GM12892 (cell line): ENCODE data around the gene CEP290.

Experiments
- DNase-seq: peaks from one replicate; pipeline ENCODE4 v3.0.0; 2011; ENCODE audit not compliant: insufficient read length
- FAIRE-seq: peaks from 2 replicates; lab custom pipeline; 2011; peaks lifted over from hg19 to GRCh38; lab: Jason Lieb, UNC
- POLR2A ChIP-seq: IDR thresholded peaks from 2 replicates; pipeline ENCODE4 v1.6.1; 2011; ENCODE audit warnings: low read depth, low read length, control low read depth
- POLR2AphosphoS5 ChIP-seq: IDR thresholded peaks from 2 replicates; pipeline ENCODE4 v1.6.1; 2011; ENCODE audit warnings: low read depth, low read length, control low read depth
- TAF1 ChIP-seq: IDR thresholded peaks from 2 replicates; pipeline ENCODE4 v1.6.1; 2011; ENCODE audit warnings: low read depth, mild to moderate bottlenecking, control low read depth, low read length, borderline replicate concordance

The CEP290 gene

DNA sequence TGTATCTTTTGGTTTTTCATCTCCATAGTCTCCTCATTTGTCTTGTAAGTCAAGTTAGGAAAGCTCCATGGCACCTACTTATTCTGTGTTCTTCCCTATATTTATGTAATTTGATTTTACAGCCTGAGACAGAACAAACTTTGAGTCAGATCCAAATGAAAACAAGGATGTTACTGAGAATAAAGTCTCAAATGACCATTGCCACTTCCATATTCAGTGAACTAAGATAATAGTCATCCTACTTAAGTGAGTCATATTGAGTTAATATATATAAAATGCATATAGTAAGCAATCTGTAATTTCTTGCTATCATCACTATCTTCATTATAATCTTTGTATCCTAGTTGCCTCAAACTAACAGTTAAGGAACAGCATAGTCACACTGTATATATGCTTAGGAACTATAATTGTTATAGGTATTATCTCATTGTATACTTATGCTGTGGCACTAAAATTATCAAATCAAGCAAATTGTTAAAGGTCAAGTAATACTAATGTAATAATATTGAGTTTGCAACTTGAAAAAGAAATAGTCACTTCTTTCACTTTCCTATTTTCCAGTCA is 31.0 kb upstream of the CEP290 start:
- DNase-seq (no peak), FAIRE-seq (no peak)

DNA sequence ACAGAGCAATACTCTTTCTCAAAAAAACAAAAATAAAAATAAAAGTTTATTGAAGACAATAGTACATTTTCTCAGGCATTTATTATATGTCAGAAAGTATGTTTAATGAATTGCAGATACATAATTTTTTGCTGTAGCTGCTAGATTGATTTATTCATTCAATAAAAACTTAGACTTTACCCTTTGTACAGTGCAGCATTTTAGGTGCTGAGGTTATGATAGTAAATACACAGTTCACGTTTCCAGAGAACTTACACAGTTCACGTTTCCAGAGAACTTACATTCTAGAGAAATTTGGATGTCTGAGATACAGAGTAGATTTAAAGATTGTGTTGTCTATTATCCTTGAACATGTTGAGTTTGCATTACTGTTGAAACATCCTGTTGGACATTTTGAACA is 25.5 kb upstream of the CEP290 start:
- DNase-seq = no peak
- TF ChIP-seq POLR2AphosphoS5 (no peak), TAF1 (no peak), POLR2A (no peak)
- no peak for FAIRE-seq

More for the DNA sequence above, 31.0 kb upstream of the CEP290 start:
- TF ChIP-seq TAF1 (no peak), POLR2A (no peak), POLR2AphosphoS5 (no peak)

DNA sequence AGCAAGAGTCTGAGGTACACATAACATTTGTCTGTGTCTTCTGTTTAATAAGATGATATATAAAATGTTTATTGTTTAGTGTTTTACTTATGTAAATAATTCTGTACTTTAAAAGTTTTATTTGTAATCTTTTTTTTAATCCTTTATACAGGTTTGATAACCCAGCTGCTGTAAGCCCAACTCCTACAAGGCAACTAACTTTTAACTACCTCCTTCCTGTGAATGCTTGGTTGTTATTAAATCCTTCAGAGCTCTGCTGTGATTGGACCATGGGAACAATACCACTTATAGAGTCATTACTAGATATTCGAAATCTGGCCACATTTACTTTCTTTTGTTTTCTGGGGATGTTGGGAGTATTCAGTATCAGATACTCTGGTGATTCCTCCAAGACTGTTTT is 24.3 kb upstream of the CEP290 start:
- TF ChIP-seq POLR2A (no peak), TAF1 (no peak), POLR2AphosphoS5 (no peak)
- DNase-seq = no peak
- FAIRE-seq = no peak

DNA sequence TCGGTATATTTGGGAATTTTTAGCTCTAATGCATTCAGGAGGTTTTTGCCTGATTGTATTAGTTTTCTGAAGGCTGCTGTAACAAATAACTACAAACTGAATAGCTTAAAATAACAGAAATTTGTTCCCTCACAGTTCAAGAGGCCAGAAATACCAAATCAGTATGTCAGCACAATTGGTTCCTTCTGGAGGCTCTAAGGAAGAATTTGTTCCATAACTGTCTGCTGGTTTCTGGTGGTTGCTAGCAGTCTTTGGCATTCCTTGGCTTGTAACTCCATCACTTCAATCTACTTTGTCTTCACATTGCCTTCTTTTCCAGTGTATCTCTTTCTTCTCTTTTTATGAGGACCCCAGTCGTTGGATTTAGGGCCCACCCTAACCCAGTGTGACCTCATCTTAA is 21.5 kb upstream of the CEP290 start:
- TF ChIP-seq POLR2AphosphoS5 (no peak), POLR2A (no peak), TAF1 (no peak)
- no peak for FAIRE-seq
- no peak for DNase-seq

DNA sequence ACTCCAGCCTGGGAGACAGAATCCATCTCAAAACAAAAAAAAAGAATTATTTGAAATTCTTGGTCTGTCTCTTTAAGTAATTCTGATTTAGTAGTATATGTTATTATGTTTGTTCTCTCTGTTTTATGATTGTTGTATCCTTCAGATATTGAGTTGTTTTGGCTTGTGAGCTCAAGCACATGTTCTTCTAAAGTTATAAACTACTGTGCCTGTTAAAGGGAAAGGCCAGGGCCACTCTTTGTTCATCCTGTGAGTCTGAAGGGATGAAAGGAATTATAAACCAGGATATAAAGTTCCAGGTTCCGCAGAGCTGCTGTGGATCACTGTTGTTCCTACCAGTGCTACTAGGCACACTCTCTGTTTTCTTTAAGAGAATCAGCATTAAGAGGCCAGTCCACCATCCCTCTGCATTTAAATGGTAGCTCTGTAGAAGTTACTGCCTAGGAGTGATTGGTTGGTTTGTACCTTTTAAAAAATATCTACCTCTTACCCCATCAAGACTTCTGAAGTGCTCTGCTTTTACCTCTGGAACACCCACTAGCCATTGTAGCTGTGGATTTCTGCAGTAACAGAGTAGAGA is 14.3 kb upstream of the CEP290 start:
- DNase-seq = no peak
- no peak for TF ChIP-seq TAF1
- TF ChIP-seq POLR2A = no peak
- FAIRE-seq = no peak

DNA sequence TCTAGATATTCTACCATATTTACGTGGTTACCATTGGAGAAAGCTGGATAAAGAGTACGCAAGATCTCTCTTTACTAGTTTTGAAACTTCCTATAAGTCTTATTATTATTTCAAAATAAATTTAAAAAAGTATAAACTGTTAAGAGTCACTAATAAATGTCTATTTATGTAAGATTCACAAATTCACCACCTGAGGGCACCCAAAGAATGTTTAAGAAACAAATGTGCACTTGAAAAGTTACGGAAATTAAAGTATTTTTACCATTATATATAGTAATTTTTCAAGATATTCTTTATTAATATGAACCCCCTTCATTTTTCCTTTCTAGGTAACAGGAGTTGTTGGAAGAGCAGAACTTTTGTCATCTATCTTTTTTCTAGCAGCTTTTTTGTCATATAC is 12.1 kb upstream of the CEP290 start:
- FAIRE-seq (no peak), DNase-seq (no peak)
- TF ChIP-seq POLR2A = no peak
- TF ChIP-seq TAF1 = no peak
- TF ChIP-seq POLR2AphosphoS5 = no peak

DNA sequence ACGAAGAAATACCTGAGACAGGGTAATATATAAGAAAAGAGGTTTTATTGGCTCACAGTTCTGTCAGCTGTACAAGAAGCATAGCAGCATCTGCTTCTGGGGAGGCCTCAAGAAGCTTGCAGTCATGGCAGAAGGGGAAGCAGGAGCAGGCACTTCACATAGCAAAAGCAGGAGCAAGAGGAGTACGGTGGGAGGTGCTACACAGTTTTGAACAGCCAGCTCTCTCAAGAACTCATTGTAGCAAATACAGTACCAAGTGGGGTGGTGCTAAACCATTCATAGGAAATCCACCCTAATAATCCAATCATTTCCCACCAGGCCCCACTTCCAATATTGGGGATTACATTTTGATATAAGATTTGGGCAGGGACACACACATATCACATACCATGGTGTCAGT is 8.2 kb upstream of the CEP290 start:
- TF ChIP-seq POLR2A = no peak
- TF ChIP-seq TAF1 = no peak
- no peak for TF ChIP-seq POLR2AphosphoS5
- no peak for FAIRE-seq
- DNase-seq = no peak

DNA sequence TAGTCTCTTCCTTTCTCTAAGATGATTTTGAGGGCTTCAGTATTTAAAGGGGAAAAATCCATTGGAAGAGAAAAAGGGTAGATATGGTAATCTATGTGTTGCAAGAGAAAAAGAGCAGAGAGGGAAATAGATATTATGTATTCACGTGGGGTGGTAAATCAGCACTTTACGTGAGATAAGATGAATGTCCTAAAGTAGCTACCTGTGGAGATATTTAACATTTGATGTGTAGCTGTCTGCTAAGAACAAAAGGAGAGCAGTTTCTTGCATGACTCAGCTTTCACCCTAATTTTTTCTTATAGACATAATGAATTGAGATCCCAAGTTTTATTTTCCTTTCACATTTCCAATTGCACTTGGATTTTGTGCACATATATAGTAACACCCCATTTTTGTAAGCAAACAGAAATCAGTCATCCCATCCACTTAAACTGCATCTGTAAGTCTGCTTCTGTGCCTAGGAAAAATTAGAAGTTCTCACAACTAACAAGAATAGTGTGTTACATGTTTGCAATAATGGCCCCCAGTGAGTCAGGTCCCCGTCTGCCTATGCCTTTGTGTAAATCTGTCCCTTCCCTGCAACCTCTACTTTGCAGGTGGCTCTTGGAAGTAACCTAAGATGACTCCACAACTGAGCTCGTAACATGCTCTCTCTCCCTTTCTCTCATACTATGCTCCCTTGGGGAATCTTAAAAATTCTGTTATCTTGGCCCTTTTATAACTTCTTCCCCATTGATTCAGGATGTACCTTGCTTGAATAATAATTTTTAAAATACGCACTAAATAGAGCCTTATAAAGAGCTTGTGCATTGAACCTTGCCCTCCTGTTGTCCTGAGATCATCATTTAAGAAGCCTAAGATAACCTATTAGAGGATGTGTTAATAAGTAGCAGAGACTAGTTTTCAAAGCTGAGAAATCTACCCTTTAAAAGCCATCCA is 3.9 kb upstream of the CEP290 start:
- FAIRE-seq (peak; percentile 17), DNase-seq (no peak)
- TF ChIP-seq POLR2AphosphoS5 (no peak), POLR2A (no peak), TAF1 (no peak)

DNA sequence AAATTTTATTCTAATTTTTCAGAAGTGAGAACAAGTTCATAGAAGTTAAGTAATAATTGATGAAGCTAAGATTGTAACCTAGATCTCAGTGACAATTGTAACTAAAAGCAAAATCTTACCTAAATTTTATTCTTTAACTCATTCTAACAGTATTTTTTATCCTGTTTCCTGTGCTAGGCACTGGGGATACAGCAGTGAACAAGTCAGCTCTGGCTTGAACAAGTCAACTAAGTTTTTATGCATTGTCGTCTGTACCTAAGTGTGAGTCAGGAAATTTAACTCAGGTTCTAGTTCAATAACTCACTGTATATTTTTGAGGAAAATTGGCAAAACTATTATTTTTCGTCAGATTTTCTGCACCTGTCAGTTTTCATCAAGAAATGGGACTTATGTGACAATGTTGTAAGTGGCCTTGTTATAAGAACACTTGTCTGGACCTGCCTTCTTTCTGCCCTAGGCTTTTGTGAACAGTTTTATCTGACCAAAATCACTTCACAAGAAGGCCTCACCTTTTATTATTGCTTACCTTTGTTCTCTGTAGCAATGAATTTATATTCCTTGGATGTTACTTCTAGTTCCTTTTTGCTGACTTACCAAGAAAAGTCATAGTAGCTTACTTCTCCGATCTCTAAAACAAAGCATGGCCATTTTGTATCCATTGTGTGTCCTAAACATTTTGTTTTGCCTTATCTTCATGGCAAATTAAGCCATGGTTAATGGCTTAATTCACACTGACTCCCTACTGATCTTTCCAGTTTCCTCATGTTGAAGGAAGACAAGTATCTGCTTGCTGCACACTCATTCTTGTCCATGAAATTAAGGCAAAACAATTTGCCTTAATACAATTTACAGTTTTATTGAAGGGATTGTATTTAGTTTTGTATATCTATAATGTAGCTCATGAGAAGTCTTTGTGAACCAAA is 2.9 kb upstream of the CEP290 start:
- FAIRE-seq (no peak), DNase-seq (no peak)
- no peak for TF ChIP-seq POLR2A
- TF ChIP-seq POLR2AphosphoS5 = no peak
- no peak for TF ChIP-seq TAF1

DNA sequence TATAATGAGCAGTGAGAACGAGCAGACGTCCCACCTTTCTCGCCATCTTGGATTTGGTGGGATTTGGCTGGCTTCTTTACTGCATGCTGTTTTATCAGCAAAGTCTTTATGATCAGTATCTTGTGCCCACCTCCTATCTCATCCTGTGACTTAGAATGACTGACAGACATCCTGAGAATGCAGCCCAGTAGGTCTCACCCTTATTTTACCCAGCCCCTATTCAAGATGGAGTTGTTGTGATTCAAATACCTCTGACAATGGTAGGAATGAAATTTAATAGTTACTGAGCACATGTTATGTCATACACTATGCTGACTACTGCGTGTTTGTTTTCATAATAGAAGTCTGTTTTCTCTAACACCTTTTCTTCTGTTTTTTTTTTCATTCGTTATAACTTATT is 2.1 kb upstream of the CEP290 start:
- FAIRE-seq (no peak), DNase-seq (no peak)
- TF ChIP-seq TAF1 = no peak
- no peak for TF ChIP-seq POLR2A
- no peak for TF ChIP-seq POLR2AphosphoS5

DNA sequence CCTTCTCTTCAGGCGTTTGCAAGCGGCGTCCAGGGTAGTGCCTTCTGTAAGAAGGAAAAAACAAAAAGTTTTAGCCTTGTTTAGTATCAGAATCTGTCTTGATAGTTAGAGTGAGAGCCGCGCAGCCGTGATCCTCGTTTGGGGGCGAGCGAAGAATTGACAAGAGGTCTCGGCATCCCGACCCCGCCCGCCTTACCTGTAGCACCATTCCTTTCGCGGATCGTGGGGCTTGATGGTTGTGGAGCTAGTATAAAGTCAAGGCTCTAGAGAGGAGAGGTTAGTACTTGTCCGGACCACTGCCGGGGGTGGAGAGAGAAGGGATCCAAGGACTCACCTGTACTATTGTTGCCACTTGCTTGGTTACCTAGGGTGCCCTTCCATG is 713 bp upstream of the CEP290 start:
- TF ChIP-seq POLR2A (no peak), TAF1 (no peak), POLR2AphosphoS5 (no peak)
- no peak for FAIRE-seq
- DNase-seq = no peak
